H1 (cell line): ENCODE measurements around the gene HOXA13. TPM values are rescaled to one million over a fixed set of nuclear protein-coding genes. Genes with fewer than 3 reads are reported as not detected.

Experiments used
- CTCF ChIA-PET: fragments of 300-600 bp; sonication (Branson Sonifier 250); formaldehyde crosslinking; loops from one replicate; lab custom pipeline; 2021; ENCODE audit not compliant: partially characterized antibody; lab: Charles Lee
- POLR2A ChIA-PET: fragments of 300-600 bp; sonication (Branson Sonifier 250); formaldehyde crosslinking; loops from one replicate; lab custom pipeline; 2021; ENCODE audit warnings: inconsistent platforms; ENCODE audit not compliant: partially characterized antibody; lab: Charles Lee
- DNase-seq, 2 experiments: peaks; one replicate each; pipeline versions ENCODE4 v3.0.0 to v3.0.0-alpha.2; 2010 to 2022; ENCODE audit warnings: low spot score in 2 of 2, low read depth in 1 of 2, mixed read lengths in 1 of 2
- FAIRE-seq: peaks from 2 replicates; lab custom pipeline; 2011; peaks lifted over from hg19 to GRCh38; lab: Jason Lieb, UNC
- H2AFZ ChIP-seq: 2 replicates; pipeline ENCODE4 v1.8.1; 2012; ENCODE audit warnings: low read length, inconsistent platforms
- H2AK5ac ChIP-seq: 2 replicates; pipeline ENCODE4 v1.6.1; 2013; ENCODE audit warnings: low read depth, low read length
- H2BK120ac ChIP-seq: replicated peaks from 2 replicates; pipeline ENCODE3; 2013; ENCODE audit warnings: low read depth, low read length, inconsistent platforms
- H2BK12ac ChIP-seq: 2 replicates; pipeline ENCODE4 v1.6.1; 2013; ENCODE audit warnings: low read depth, low read length
- H2BK15ac ChIP-seq: 2 replicates; pipeline ENCODE4 v1.6.1; 2013; ENCODE audit warnings: low read length
- H2BK20ac ChIP-seq: 2 replicates; pipeline ENCODE4 v1.6.1; 2013; ENCODE audit warnings: low read length
- H2BK5ac ChIP-seq: 2 replicates; pipeline ENCODE4 v1.6.1; 2013; ENCODE audit warnings: low read depth, low read length
- H3K14ac ChIP-seq: 2 replicates; pipeline ENCODE4 v1.6.1; 2013; ENCODE audit warnings: inconsistent platforms; ENCODE audit not compliant: insufficient read length
- H3K18ac ChIP-seq: 2 replicates; pipeline ENCODE4 v1.6.1; 2013; ENCODE audit warnings: low read length; ENCODE audit errors: extremely low read depth
- H3K23ac ChIP-seq: 2 replicates; pipeline ENCODE4 v1.6.1; 2013; ENCODE audit warnings: inconsistent platforms; ENCODE audit not compliant: insufficient read length
- H3K23me2 ChIP-seq: 2 replicates; pipeline ENCODE4 v1.6.1; 2013; ENCODE audit warnings: low read depth, low read length
- H3K27ac ChIP-seq: 2 replicates; pipeline ENCODE4 v1.6.1; 2011; ENCODE audit warnings: low read depth, low read length, inconsistent platforms
- H3K27me3 ChIP-seq, 4 experiments: replicated peaks in 1 of 4; 1 replicate in 1 of 4; 2 replicates in 3 of 4; pipeline versions ENCODE4 v1.6.1 to v1.8.1; 2011 to 2013; ENCODE audit warnings: low read length in 3 of 4, mild to moderate bottlenecking in 3 of 4, inconsistent platforms in 2 of 4, mixed read lengths in 2 of 4, moderate library complexity in 1 of 4; ENCODE audit not compliant: control insufficient read depth in 3 of 4, insufficient read depth in 3 of 4; ENCODE audit errors: extremely low read depth in 1 of 4
- H3K36me3 ChIP-seq, 4 experiments: 2 replicates each; pipeline versions ENCODE4 v1.6.1 to v1.8.1; 2011 to 2013; ENCODE audit warnings: mild to moderate bottlenecking in 4 of 4, low read length in 3 of 4, moderate library complexity in 2 of 4, control low read depth in 1 of 4, inconsistent platforms in 1 of 4; ENCODE audit not compliant: insufficient read depth in 4 of 4, control insufficient read depth in 2 of 4
- H3K4ac ChIP-seq: replicated peaks from 2 replicates; pipeline ENCODE3; 2013; ENCODE audit warnings: low read length, low read depth, mixed read lengths, inconsistent platforms; ENCODE audit not compliant: insufficient read length
- H3K4me1 ChIP-seq, 4 experiments: replicated peaks in 1 of 4; 1 replicate in 1 of 4; 2 replicates in 3 of 4; pipeline versions ENCODE4 v1.6.1 to v1.8.1; 2011 to 2013; ENCODE audit warnings: low read length in 3 of 4, inconsistent platforms in 2 of 4, mixed read lengths in 1 of 4; ENCODE audit not compliant: insufficient read depth in 4 of 4, control insufficient read depth in 3 of 4
- H3K4me2 ChIP-seq, 2 experiments: 2 replicates each; pipeline versions ENCODE4 v1.6.1 to v1.8.1; 2011 to 2013; ENCODE audit warnings: low read depth in 2 of 2, low read length in 2 of 2, control low read depth in 1 of 2, inconsistent platforms in 1 of 2, mild to moderate bottlenecking in 1 of 2; ENCODE audit not compliant: insufficient read depth in 1 of 2
- H3K4me3 ChIP-seq, 4 experiments: fragments of 200-600, 300-600 bp in 1 of 4; sonication (generic), shearing (Covaris generic), sonication (Bioruptor Twin) in 1 of 4; 2 replicates each; pipeline versions ENCODE4 v1.5.1 to v1.8.1; 2011 to 2016; ENCODE audit warnings: low read length in 4 of 4, low read depth in 3 of 4, control low read depth in 2 of 4, inconsistent platforms in 2 of 4, mild to moderate bottlenecking in 2 of 4, mixed read lengths in 1 of 4, moderate library complexity in 1 of 4; ENCODE audit not compliant: insufficient read depth in 2 of 4; ENCODE audit errors: extremely low read depth in 1 of 4
- H3K56ac ChIP-seq: replicated peaks from 2 replicates; pipeline ENCODE3; 2013; ENCODE audit warnings: low read depth, mild to moderate bottlenecking, mixed read lengths, low read length, inconsistent platforms; ENCODE audit not compliant: insufficient read length
- H3K79me1 ChIP-seq: 2 replicates; pipeline ENCODE4 v1.6.1; 2013; ENCODE audit warnings: low read depth, low read length, control low read depth
- H3K79me2 ChIP-seq, 2 experiments: 2 replicates each; pipeline versions ENCODE4 v1.6.1 to v1.8.1; 2012 to 2013; ENCODE audit warnings: low read length in 2 of 2, mild to moderate bottlenecking in 2 of 2, inconsistent platforms in 1 of 2; ENCODE audit not compliant: insufficient read depth in 2 of 2, control insufficient read depth in 1 of 2
- H3K9ac ChIP-seq, 4 experiments: replicated peaks in 1 of 4; 1 replicate in 1 of 4; 2 replicates in 3 of 4; pipeline versions ENCODE4 v1.6.1 to v1.8.1; 2011 to 2013; ENCODE audit warnings: low read depth in 3 of 4, low read length in 3 of 4, control low read depth in 2 of 4, mild to moderate bottlenecking in 2 of 4, moderate library complexity in 2 of 4, inconsistent platforms in 1 of 4; ENCODE audit errors: extremely low read depth in 1 of 4
- H3K9me3 ChIP-seq, 2 experiments: 2 replicates each; pipeline versions ENCODE4 v1.6.1 to v1.8.1; 2012 to 2013; ENCODE audit warnings: mild to moderate bottlenecking in 2 of 2, moderate library complexity in 2 of 2, control low read depth in 1 of 2, inconsistent platforms in 1 of 2, low read depth in 1 of 2, low read length in 1 of 2, mixed read lengths in 1 of 2; ENCODE audit not compliant: insufficient read depth in 2 of 2
- H4K20me1 ChIP-seq, 2 experiments: replicated peaks in 1 of 2; 2 replicates each; pipeline versions ENCODE3 to v1.8.1; 2011 to 2013; ENCODE audit warnings: inconsistent platforms in 2 of 2, low read length in 2 of 2, mild to moderate bottlenecking in 1 of 2; ENCODE audit not compliant: insufficient read depth in 2 of 2, control insufficient read depth in 1 of 2
- H4K5ac ChIP-seq: 2 replicates; pipeline ENCODE4 v1.6.1; 2013; ENCODE audit warnings: low read length, low read depth, mixed read lengths, inconsistent platforms; ENCODE audit not compliant: insufficient read length
- H4K8ac ChIP-seq: 2 replicates; pipeline ENCODE4 v1.8.0; 2013; ENCODE audit warnings: mild to moderate bottlenecking, moderate library complexity, low read length, inconsistent platforms; ENCODE audit not compliant: insufficient read depth; ENCODE audit errors: extremely low read depth
- H4K91ac ChIP-seq: replicated peaks from 2 replicates; pipeline ENCODE3; 2013; ENCODE audit warnings: low read length, mixed read lengths, inconsistent platforms; ENCODE audit not compliant: insufficient read length
- CHD1 ChIP-seq: IDR thresholded peaks from 2 replicates; pipeline ENCODE4 v1.6.1; 2012; ENCODE audit warnings: low read depth, low read length, improper control_type of control experiment
- EZH2 ChIP-seq: fragments of 200-600 bp; sonication (generic); IDR thresholded peaks from 2 replicates; pipeline ENCODE4 v1.7.1; 2012; ENCODE audit warnings: low read depth, mild to moderate bottlenecking, moderate library complexity, low read length, inconsistent platforms; ENCODE audit not compliant: severe bottlenecking
- HDAC2 ChIP-seq, 2 experiments: fragments of 300-600 bp in 1 of 2; sonication (generic) in 1 of 2; IDR thresholded peaks; 2 replicates each; pipeline ENCODE4 v1.6.1; 2011 to 2012; ENCODE audit warnings: low read depth in 2 of 2, low read length in 2 of 2, mild to moderate bottlenecking in 2 of 2, moderate library complexity in 2 of 2, borderline replicate concordance in 1 of 2, inconsistent platforms in 1 of 2
- RNF2 ChIP-seq: fragments of 200-900, 300-1000 bp; sonication (generic); IDR thresholded peaks from 2 replicates; pipeline ENCODE4 v1.7.1; 2016; ENCODE audit warnings: borderline replicate concordance, low read depth, mild to moderate bottlenecking, antibody characterized with exemption, low read length; ENCODE audit not compliant: poor library complexity, severe bottlenecking; ENCODE audit errors: missing control alignments
- SUZ12 ChIP-seq: fragments of 200-600 bp; sonication (generic); IDR thresholded peaks from 2 replicates; pipeline ENCODE4 v1.6.1; 2012; ENCODE audit warnings: mild to moderate bottlenecking, inconsistent platforms, low read length, moderate library complexity, mixed read lengths
- WGBS, 2 experiments: shearing (Covaris generic) in 1 of 2; methylation state at CpG; one replicate each; pipeline versions ENCODE4 v1.1.6 to v1.1.7; 2013 to 2015; ENCODE audit warnings: low lambda C conversion rate in 2 of 2, mixed read lengths in 2 of 2, inconsistent platforms in 1 of 2, low coverage in 1 of 2, missing lambda C conversion rate in 1 of 2; ENCODE audit not compliant: insufficient replicate concordance in 2 of 2, insufficient coverage in 1 of 2, insufficient read length in 1 of 2; ENCODE audit errors: extremely low coverage in 1 of 2, missing lambda C conversion rate in 1 of 2; 5-methylcytosine and 5-hydroxymethylcytosine counted together
- polyA plus RNA-seq, 7 experiments: library from polyadenylated mRNA; depleted of rRNA in 3 of 7; stranded (reverse) in 5 of 7; unstranded in 2 of 7; fragments of >200 nt in 5 of 7; fragments of 200-250 nt in 2 of 7; gene quantifications; 1 replicate in 5 of 7; 2 replicates in 1 of 7; 4 replicates in 1 of 7; pipeline versions ENCODE4 v1.2.1 to v1.2.3, GENCODE V29; 2011 to 2013; ENCODE audit warnings: missing spikeins in 2 of 7, mixed read lengths in 2 of 7
- total RNA-seq: library from RNA; stranded (reverse); fragmentation: NEBNext Ultra II Directional; extraction: Animal tissue kit (Norgen Biotek cat#: 25700); gene quantifications from 2 replicates; pipeline ENCODE4 v1.2.1, GENCODE V29; 2021

Gene HOXA13
- total and polyA plus RNA-seq, 2 of the 8 experiments (the other 6 are each of a cell fraction or from before 2014, with no cell fraction given), result not detected

GRCh38 chr7:27211084-27211446, 11.2 kb upstream of the HOXA13 start:
- H2BK12ac ChIP-seq, result no peak overlapping the region
- H3K27me3 ChIP-seq, result peaks cover 96 to 100% (median 99%) of the 10 kb centered on the region in 4 experiments
- peak; percentile 5 for TF ChIP-seq RNF2
- TF ChIP-seq SUZ12, result peak; percentile 51; the same call in 1 of the 2 replicates
- TF ChIP-seq CHD1, result no peak
- peak; percentile 42 for TF ChIP-seq EZH2
- no peak for TF ChIP-seq HDAC2 (IDR thresholded peaks at IDR 0.05; ENCODE audit: borderline replicate concordance in 1 of 2, low read depth in 2 of 2, low read length in 2 of 2)
- no peak overlapping the region for H2BK15ac ChIP-seq
- FAIRE-seq, result no peak
- H3K56ac ChIP-seq, result no peak overlapping the region
- no peak overlapping the region for H3K4me3 ChIP-seq
- no peak overlapping the region for H2BK5ac ChIP-seq
- no peak overlapping the region for H4K5ac ChIP-seq
- no peak overlapping the region for H4K8ac ChIP-seq
- no peak overlapping the region for H3K23ac ChIP-seq
- no peaks in the 10 kb centered on the region for H3K79me1 ChIP-seq
- 0 out of 2 replicates have a peak overlapping the region, but pooled peaks have one; percentile 40 for H2AK5ac ChIP-seq
- H3K4me2 ChIP-seq, result no peak overlapping the region
- no peak overlapping the region for H3K27ac ChIP-seq
- peaks cover 0 to 4% (median 0%) of the 10 kb centered on the region in 4 experiments; a peak in 1 of 8 replicates for H3K36me3 ChIP-seq
- H3K79me2 ChIP-seq, result no peaks in the 10 kb centered on the region
- H3K18ac ChIP-seq, result no peak overlapping the region
- no peak overlapping the region for H2BK20ac ChIP-seq
- H2AFZ ChIP-seq, result no peak overlapping the region
- DNase-seq, result no peak
- no peaks in the 10 kb centered on the region; the same call in 1 of the 2 replicates for H3K23me2 ChIP-seq
- POLR2A ChIA-PET, result no interaction called here
- H3K4me1 ChIP-seq, result peaks cover 8 to 17% (median 10%) of the 10 kb centered on the region in 4 experiments
- H4K20me1 ChIP-seq, result peaks cover 12 to 29% of the 10 kb centered on the region in 2 experiments
- no peak overlapping the region for H3K14ac ChIP-seq
- CTCF ChIA-PET, result interaction anchor here (0.8 to 6.6 kb wide), 25 partner anchors 9 to 882 kb away, joined by 3 to 64 read pairs (median 5); partner anchors contain the start of genes EVX1 and HOXA11
- no peak overlapping the region for H3K4ac ChIP-seq
- no peak overlapping the region for H3K9ac ChIP-seq
- no peaks in the 10 kb centered on the region for H3K9me3 ChIP-seq
- no peak overlapping the region for H4K91ac ChIP-seq
- no peak overlapping the region for H2BK120ac ChIP-seq
- WGBS, 2 experiments, result 64% methylated on average over 1 of the region's 1 CpG; no CpG with 5 or more reads in 1 of the 2 experiments
